Measurements from ENCODE around the gene C6orf89. TPM values are rescaled to one million over a fixed set of nuclear protein-coding genes. Genes with fewer than 3 reads are reported as not detected.

Gene C6orf89
- total RNA-seq, 1 experiment from 2014 or later: 11.8 TPM

DNA sequence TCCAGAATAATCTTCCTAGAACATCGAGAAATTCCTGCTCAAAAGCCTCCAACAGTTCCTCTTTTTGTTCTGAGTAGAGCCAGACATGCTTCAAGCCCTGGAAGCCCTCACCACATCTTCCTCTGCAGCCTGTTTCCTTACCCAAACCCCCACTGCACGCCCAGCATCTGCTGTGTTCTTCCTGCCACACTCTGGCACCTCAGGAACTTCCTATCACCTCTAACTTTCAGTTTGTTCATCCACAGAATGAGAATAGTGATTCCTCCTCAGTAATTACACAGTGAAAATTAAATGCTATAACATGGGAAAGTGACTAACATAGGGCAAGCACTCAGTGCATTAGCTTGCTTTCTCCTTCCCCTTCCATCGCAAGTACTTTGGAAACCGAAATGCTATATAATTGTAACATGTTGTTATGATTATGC, 26.3 kb downstream of the C6orf89 start:
- Histone ChIP-seq H3K9me3 (ENCODE audit: control insufficient read depth, low read depth, low read length) (no peaks in the 10 kb centered on the region), H3K27ac (ENCODE audit: insufficient read length, low read depth, low read length) (no peak overlapping the region), H4K91ac (ENCODE audit: insufficient read length, low read depth, low read length) (no peak overlapping the region), H2BK20ac (ENCODE audit: low read depth, low read length, poor library complexity, severe bottlenecking) (no peak overlapping the region), H3T11ph (ENCODE audit: low read length) (no peak overlapping the region), H2AFZ (ENCODE audit: low read length) (no peak overlapping the region), H2BK5ac (ENCODE audit: insufficient read length, low read length) (no peak overlapping the region), H3K18ac (ENCODE audit: insufficient read length, low read depth, low read length) (no peak overlapping the region), H3K23ac (ENCODE audit: insufficient read length, low read depth, low read length) (no peak overlapping the region), H3K4ac (ENCODE audit: low read depth, low read length) (no peak overlapping the region), H3K79me1 (ENCODE audit: insufficient read depth, low read depth, low read length, poor library complexity, severe bottlenecking) (no peaks in the 10 kb centered on the region), H2BK12ac (ENCODE audit: insufficient read length, low read depth, low read length) (no peak overlapping the region), H3K4me1 (ENCODE audit: insufficient read depth, low read length) (peaks cover 2% of the 10 kb centered on the region; the same call in 1 of the 2 replicates), H3K4me2 (ENCODE audit: insufficient read depth, insufficient read length, low read length) (no peak overlapping the region), H3K56ac (ENCODE audit: insufficient read length, low read depth, low read length) (no peak overlapping the region), H2BK120ac (ENCODE audit: low read depth, low read length, poor library complexity, severe bottlenecking) (no peak overlapping the region), H3K79me2 (ENCODE audit: insufficient read depth, low read length) (no peaks in the 10 kb centered on the region), H3K9ac (ENCODE audit: extremely low read depth, insufficient read length, low read length) (no peak overlapping the region), H3K27me3 (ENCODE audit: insufficient read depth, low read length) (no peaks in the 10 kb centered on the region), H2AK5ac (ENCODE audit: insufficient read length, low read length) (no peak overlapping the region), H2BK15ac (ENCODE audit: low read depth, low read length) (no peak overlapping the region), H4K8ac (replicated peaks; ENCODE audit: insufficient read length, low read depth, low read length) (no peak overlapping the region), H4K20me1 (ENCODE audit: control insufficient read depth, insufficient read depth, insufficient read length) (no peaks in the 10 kb centered on the region), H4K5ac (ENCODE audit: insufficient read length, low read depth, low read length) (no peak overlapping the region), H3K14ac (ENCODE audit: insufficient read depth, low read length) (no peak overlapping the region), H3K23me2 (ENCODE audit: insufficient read length, low read depth, low read length, poor library complexity, severe bottlenecking) (no peaks in the 10 kb centered on the region)
- no peak for DNase-seq
- Mint-ChIP-seq H3K36me3 (ENCODE audit: insufficient read depth in 1 of 3, low read depth in 3 of 3) (0 out of 7 replicates have a peak, but pooled peaks cover 0 to 2% (median 0%) of the 10 kb centered on the region in 3 experiments), H3K4me3 (no peak overlapping the region), H3K27ac (no peak overlapping the region; a peak in 2 of 7 replicates), H3K4me1 (peaks cover 4 to 14% of the 10 kb centered on the region in 2 experiments), H3K27me3 (ENCODE audit: low read depth) (no peaks in the 10 kb centered on the region), H3K9me3 (no peaks in the 10 kb centered on the region)
- no CpG with 5 or more reads among the region's 4 CpGs for WGBS (ENCODE audit: extremely low coverage, insufficient read length, low lambda C conversion rate)
- TF ChIP-seq, protein P1, sequence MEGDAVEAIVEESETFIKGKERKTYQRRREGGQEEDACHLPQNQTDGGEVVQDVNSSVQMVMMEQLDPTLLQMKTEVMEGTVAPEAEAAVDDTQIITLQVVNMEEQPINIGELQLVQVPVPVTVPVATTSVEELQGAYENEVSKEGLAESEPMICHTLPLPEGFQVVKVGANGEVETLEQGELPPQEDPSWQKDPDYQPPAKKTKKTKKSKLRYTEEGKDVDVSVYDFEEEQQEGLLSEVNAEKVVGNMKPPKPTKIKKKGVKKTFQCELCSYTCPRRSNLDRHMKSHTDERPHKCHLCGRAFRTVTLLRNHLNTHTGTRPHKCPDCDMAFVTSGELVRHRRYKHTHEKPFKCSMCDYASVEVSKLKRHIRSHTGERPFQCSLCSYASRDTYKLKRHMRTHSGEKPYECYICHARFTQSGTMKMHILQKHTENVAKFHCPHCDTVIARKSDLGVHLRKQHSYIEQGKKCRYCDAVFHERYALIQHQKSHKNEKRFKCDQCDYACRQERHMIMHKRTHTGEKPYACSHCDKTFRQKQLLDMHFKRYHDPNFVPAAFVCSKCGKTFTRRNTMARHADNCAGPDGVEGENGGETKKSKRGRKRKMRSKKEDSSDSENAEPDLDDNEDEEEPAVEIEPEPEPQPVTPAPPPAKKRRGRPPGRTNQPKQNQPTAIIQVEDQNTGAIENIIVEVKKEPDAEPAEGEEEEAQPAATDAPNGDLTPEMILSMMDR (conservative IDR thresholded peaks at IDR 0.05): no peak

Measured in H9 (cell line).